LNCAP (cell line): ENCODE results near the gene TUBB1.

ENCODE experiments used
- CTCF ChIP-seq: fragments of 450-650 bp; IDR thresholded peaks from 2 replicates; pipeline ENCODE4 v1.5.1; 2017; ENCODE audit warnings: mild to moderate bottlenecking

Gene TUBB1

GRCh38 chr20:59004763-59005522 lies 14.3 kb upstream of the TUBB1 start:
- no peak for TF ChIP-seq CTCF

- no peak for TF ChIP-seq CTCF
These were observed 13.6 kb upstream of the TUBB1 start for GRCh38 chr20:59005523-59006166.

GRCh38 chr20:59006167-59006863 lies 12.9 kb upstream of the TUBB1 start:
- no peak for TF ChIP-seq CTCF

- TF ChIP-seq CTCF: no peak
These were observed 12.2 kb upstream of the TUBB1 start, which contains the start of gene CTSZ for GRCh38 chr20:59006864-59007664. Gene CTSZ (minus strand): TSS chr20:59007254. CDS start chr20:59007128, 126 bp downstream.

GRCh38 chr20:59007665-59008511 lies 11.3 kb upstream of the TUBB1 start:
- no peak for TF ChIP-seq CTCF

- no peak for TF ChIP-seq CTCF
These were observed 10.4 kb upstream of the TUBB1 start for GRCh38 chr20:59008715-59009336.
